ENCODE data around the gene TMPRSS11F.

GRCh38 chr4:68132342-68132741 is 2.7 kb upstream of the TMPRSS11F start:
- TF ChIP-seq CEBPB (tag; IDR thresholded peaks at IDR 0.05) (no peak), USF2 (CRISPR knock-in tag; IDR thresholded peaks at IDR 0.05) (no peak), PATZ1 (CRISPR knock-in tag; IDR thresholded peaks at IDR 0.05; ENCODE audit: borderline replicate concordance) (no peak), SRSF9 (IDR thresholded peaks at IDR 0.05; ENCODE audit: borderline replicate concordance, low read depth, low read length) (no peak), RFX5 (IDR thresholded peaks at IDR 0.05; ENCODE audit: low read depth, low read length) (no peak), ELF4 (CRISPR knock-in tag; IDR thresholded peaks at IDR 0.05) (no peak), ZHX1 (conservative IDR thresholded peaks at IDR 0.05; ENCODE audit: low read length) (no peak), GTF2F1 (IDR thresholded peaks at IDR 0.05; ENCODE audit: low read depth, low read length) (no peak), CHD1 (IDR thresholded peaks at IDR 0.05; ENCODE audit: low read length) (no peak), CTCF (IDR thresholded peaks at IDR 0.05 in 2 of 3, conservative IDR thresholded peaks at IDR 0.05 in 1 of 3; ENCODE audit: insufficient read depth in 2 of 3, low read depth in 1 of 3, low read length in 3 of 3) (no peak), ZBTB8A (IDR thresholded peaks at IDR 0.05; ENCODE audit: partially characterized antibody) (no peak), SNRNP70 (optimal IDR thresholded peaks at IDR 0.05; ENCODE audit: low read depth, low read length) (no peak), CREM (IDR thresholded peaks at IDR 0.05; ENCODE audit: low read depth) (no peak)

Measured in K562 (cell line).